ENCODE results near the gene STK17A.

Gene STK17A

GRCh38 chr7:43582503-43583423 is at the start of gene STK17A:
STK17A (plus strand) TSS chr7:43583108; CDS start chr7:43583244, 136 bp downstream.
- DNase-seq (ENCODE audit: low read depth) = peak; percentile 87

GRCh38 chr7:43533801-43534479 is 49.0 kb upstream of the STK17A start:
- DNase-seq (ENCODE audit: low read depth) = no peak

GRCh38 chr7:43535031-43535451 is 47.9 kb upstream of the STK17A start:
- DNase-seq (ENCODE audit: low read depth) = no peak

- no peak for DNase-seq (ENCODE audit: low read depth)
Measured at GRCh38 chr7:43535810-43536585, 46.9 kb upstream of the STK17A start.

GRCh38 chr7:43536773-43537172 is 46.1 kb upstream of the STK17A start:
- no peak for DNase-seq (ENCODE audit: low read depth)

- no peak for DNase-seq (ENCODE audit: low read depth)
Measured at GRCh38 chr7:43537765-43538403, 45.0 kb upstream of the STK17A start.

GRCh38 chr7:43538404-43538771 is 44.5 kb upstream of the STK17A start:
- no peak for DNase-seq (ENCODE audit: low read depth)

GRCh38 chr7:43540471-43540870 is 42.4 kb upstream of the STK17A start:
- DNase-seq (ENCODE audit: low read depth) = no peak

GRCh38 chr7:43542716-43543115 is 40.2 kb upstream of the STK17A start:
- no peak for DNase-seq (ENCODE audit: low read depth)

- no peak for DNase-seq (ENCODE audit: low read depth)
Measured at GRCh38 chr7:43546231-43546630, 36.7 kb upstream of the STK17A start.

- no peak for DNase-seq (ENCODE audit: low read depth)
Measured at GRCh38 chr7:43550427-43550826, 32.5 kb upstream of the STK17A start.

- no peak for DNase-seq (ENCODE audit: low read depth)
Measured at GRCh38 chr7:43552122-43552521, 30.8 kb upstream of the STK17A start.

GRCh38 chr7:43553999-43554398 is 28.9 kb upstream of the STK17A start:
- no peak for DNase-seq (ENCODE audit: low read depth)

GRCh38 chr7:43554423-43554822 is 28.5 kb upstream of the STK17A start:
- DNase-seq (ENCODE audit: low read depth) = no peak

GRCh38 chr7:43557831-43558495 is 24.9 kb upstream of the STK17A start:
- no peak for DNase-seq (ENCODE audit: low read depth)

GRCh38 chr7:43559171-43559945 is 23.6 kb upstream of the STK17A start:
- DNase-seq (ENCODE audit: low read depth) = no peak

GRCh38 chr7:43559946-43560335 is 23.0 kb upstream of the STK17A start:
- no peak for DNase-seq (ENCODE audit: low read depth)

- DNase-seq (ENCODE audit: low read depth) = no peak
Measured at GRCh38 chr7:43560742-43561330, 22.1 kb upstream of the STK17A start.

- no peak for DNase-seq (ENCODE audit: low read depth)
Measured at GRCh38 chr7:43562383-43562782, 20.5 kb upstream of the STK17A start.

GRCh38 chr7:43565786-43566185 is 17.1 kb upstream of the STK17A start:
- DNase-seq (ENCODE audit: low read depth) = no peak
